Endothelial cell of umbilical vein (primary cell): ENCODE data around the gene CD151. TPM values are rescaled to one million over a fixed set of nuclear protein-coding genes. Genes with fewer than 3 reads are reported as not detected.
A peak's percentile ranks its signal among the peaks of the same experiment; 100 is the strongest.

ENCODE experiments used
- BruUV-seq: library from RNA; stranded (reverse); fragments of 400-500 nt; replicated peaks from 2 replicates; lab custom pipeline; 2021; lab: Mats Ljungman, UMichigan
- CTCF ChIA-PET: fragments of 300-600, 350-600 bp; sonication (Branson Sonifier 250); formaldehyde crosslinking; loops from one replicate; lab custom pipeline; 2021; ENCODE audit warnings: antibody characterized with exemption, inconsistent platforms; lab: Charles Lee
- POLR2A ChIA-PET: fragments of 300-600, 350-600 bp; sonication (Branson Sonifier 250); formaldehyde crosslinking; loops from one replicate; lab custom pipeline; 2021; ENCODE audit warnings: antibody characterized with exemption, inconsistent platforms; lab: Charles Lee
- DNase-seq: peaks from one replicate; pipeline ENCODE4 v3.0.0-alpha.2; 2011; ENCODE audit warnings: low read depth, low spot score
- FAIRE-seq: peaks from 2 replicates; lab custom pipeline; 2011; peaks lifted over from hg19 to GRCh38; lab: Jason Lieb, UNC
- H2AFZ ChIP-seq: 2 replicates; pipeline ENCODE4 v1.6.0; 2012; ENCODE audit warnings: low read depth, low read length, control low read depth, inconsistent platforms
- H3K27ac ChIP-seq: 2 replicates; pipeline ENCODE4 v1.5.1; 2011; ENCODE audit warnings: low read depth, mild to moderate bottlenecking, control low read depth, low read length, moderate library complexity; ENCODE audit not compliant: insufficient read depth
- H3K27me3 ChIP-seq, 2 experiments: 2 replicates each; pipeline versions ENCODE4 v1.6.0 to v1.6.1; 2011; ENCODE audit warnings: low read length in 2 of 2, mixed read lengths in 1 of 2; ENCODE audit not compliant: control insufficient read depth in 2 of 2, insufficient read depth in 2 of 2
- H3K36me3 ChIP-seq, 2 experiments: 2 replicates in 1 of 2; 3 replicates in 1 of 2; pipeline ENCODE4 v1.5.1; 2011; ENCODE audit warnings: low read length in 2 of 2, mild to moderate bottlenecking in 1 of 2, moderate library complexity in 1 of 2; ENCODE audit not compliant: control insufficient read depth in 2 of 2, insufficient read depth in 2 of 2; ENCODE audit errors: extremely low read depth in 1 of 2
- H3K4me1 ChIP-seq: 3 replicates; pipeline ENCODE4 v1.5.1; 2011; ENCODE audit warnings: mild to moderate bottlenecking, low read length; ENCODE audit not compliant: control insufficient read depth, insufficient read depth; ENCODE audit errors: extremely low read depth
- H3K4me2 ChIP-seq: 2 replicates; pipeline ENCODE4 v1.6.1; 2011; ENCODE audit warnings: low read length, control low read depth, mixed read lengths; ENCODE audit not compliant: insufficient read depth
- H3K4me3 ChIP-seq, 3 experiments: fragments of 200-600 bp in 1 of 3; sonication (generic), shearing (Covaris generic) in 1 of 3; replicated peaks in 1 of 3; 2 replicates each; pipeline ENCODE4 v1.5.1; 2011 to 2016; ENCODE audit warnings: control low read depth in 3 of 3, low read length in 3 of 3, mild to moderate bottlenecking in 2 of 3, inconsistent platforms in 1 of 3, low read depth in 1 of 3, moderate library complexity in 1 of 3; ENCODE audit not compliant: insufficient read depth in 1 of 3
- H3K79me2 ChIP-seq: 2 replicates; pipeline ENCODE4 v1.6.0; 2012; ENCODE audit warnings: low read length, inconsistent platforms; ENCODE audit not compliant: control insufficient read depth, insufficient read depth
- H3K9ac ChIP-seq: replicated peaks from 2 replicates; pipeline ENCODE3; 2011; ENCODE audit warnings: low read length, control low read depth; ENCODE audit not compliant: insufficient read depth; ENCODE audit errors: extremely low read depth
- H3K9me1 ChIP-seq: replicated peaks from 3 replicates; pipeline ENCODE4 v1.6.0; 2011; ENCODE audit warnings: mild to moderate bottlenecking, low read length; ENCODE audit not compliant: control insufficient read depth, insufficient read depth; ENCODE audit errors: extremely low read depth
- H3K9me3 ChIP-seq: replicated peaks from 2 replicates; pipeline ENCODE4 v1.5.1; 2012; ENCODE audit warnings: low read length, inconsistent platforms; ENCODE audit not compliant: control insufficient read depth, insufficient read depth
- H4K20me1 ChIP-seq: replicated peaks from 2 replicates; pipeline ENCODE3; 2011; ENCODE audit warnings: mild to moderate bottlenecking, low read length; ENCODE audit not compliant: control insufficient read depth, insufficient read depth; ENCODE audit errors: extremely low read depth
- FOS ChIP-seq: IDR thresholded peaks from 2 replicates; pipeline ENCODE4 v1.6.1; 2011; ENCODE audit warnings: mild to moderate bottlenecking, low read length, moderate library complexity, borderline replicate concordance; ENCODE audit not compliant: insufficient read depth
- GATA2 ChIP-seq: IDR thresholded peaks from 2 replicates; pipeline ENCODE4 v1.7.0; 2011; ENCODE audit warnings: low read depth, mild to moderate bottlenecking, moderate library complexity, mixed read lengths, low read length; ENCODE audit not compliant: insufficient read length, insufficient read depth
- MYC ChIP-seq: IDR thresholded peaks from one replicate; pipeline ENCODE4 v1.6.1; 2011; ENCODE audit warnings: mild to moderate bottlenecking, low read depth, low read length
- POLR2A ChIP-seq: IDR thresholded peaks from 2 replicates; pipeline ENCODE4 v1.6.1; 2012; ENCODE audit warnings: low read depth, mild to moderate bottlenecking, control low read depth, low read length
- POLR2AphosphoS5 ChIP-seq: IDR thresholded peaks from 2 replicates; pipeline ENCODE4 v1.6.1; 2012; ENCODE audit warnings: low read depth, mild to moderate bottlenecking, control low read depth, low read length, moderate library complexity; ENCODE audit not compliant: insufficient read depth
- dilution Hi-C: fragments of 300-500 bp; cut with MboI; formaldehyde crosslinking; loops from one replicate; pipeline ENCODE4 v1.15.0; 2019; ENCODE audit warnings: low sequenced_read_pairs; ENCODE audit not compliant: extremely low pct_ligation_motif_present
- intact Hi-C: fragments of 100-400 bp; cut with micrococcal nuclease; formaldehyde crosslinking; loops from one replicate; pipeline ENCODE4 v1.10.0; 2022
- polyA plus RNA-seq, 4 experiments: library from polyadenylated mRNA; depleted of rRNA in 3 of 4; stranded (reverse) in 3 of 4; unstranded in 1 of 4; fragments of >200 nt; gene quantifications; 2 replicates each; pipeline versions ENCODE4 v1.2.1 to v1.2.3, GENCODE V29; 2011 to 2012; ENCODE audit warnings: missing spikeins in 1 of 4
- total RNA-seq: library from RNA; stranded (reverse); gene quantifications from 2 replicates; pipeline ENCODE4 v1.2.3, GENCODE V29; 2021
- TF ChIP-seq, protein P1 (sequence below), 2 donors: IDR thresholded peaks; 1 replicate in 1 of 2; 2 replicates in 1 of 2; pipeline ENCODE4 v1.5.1; 2011; ENCODE audit warnings: low read length in 2 of 2, mild to moderate bottlenecking in 2 of 2, moderate library complexity in 2 of 2, control low read depth in 1 of 2, inconsistent platforms in 1 of 2, low read depth in 1 of 2; ENCODE audit not compliant: insufficient read depth in 1 of 2; ENCODE audit errors: extremely low read depth in 1 of 2

Gene CD151
- total and polyA plus RNA-seq, 2 donors (not counting 3 experiments of a cell fraction or from before 2014, with no cell fraction given): 515 to 1,090 TPM

- intact Hi-C loops: loop anchor here (1.0 to 5.0 kb wide), 2 partner anchors 129 to 203 kb away; no protein-coding TSS in a partner anchor
- ChIA-PET POLR2A (no interaction called here), CTCF (interaction anchor here (0.6 to 3.3 kb wide), 12 partner anchors 9 to 203 kb away, joined by 3 to 46 read pairs (median 4); no protein-coding TSS in a partner anchor)
These were observed 15.1 kb downstream of the CD151 start for GRCh38 chr11:847876-848275.

DNA sequence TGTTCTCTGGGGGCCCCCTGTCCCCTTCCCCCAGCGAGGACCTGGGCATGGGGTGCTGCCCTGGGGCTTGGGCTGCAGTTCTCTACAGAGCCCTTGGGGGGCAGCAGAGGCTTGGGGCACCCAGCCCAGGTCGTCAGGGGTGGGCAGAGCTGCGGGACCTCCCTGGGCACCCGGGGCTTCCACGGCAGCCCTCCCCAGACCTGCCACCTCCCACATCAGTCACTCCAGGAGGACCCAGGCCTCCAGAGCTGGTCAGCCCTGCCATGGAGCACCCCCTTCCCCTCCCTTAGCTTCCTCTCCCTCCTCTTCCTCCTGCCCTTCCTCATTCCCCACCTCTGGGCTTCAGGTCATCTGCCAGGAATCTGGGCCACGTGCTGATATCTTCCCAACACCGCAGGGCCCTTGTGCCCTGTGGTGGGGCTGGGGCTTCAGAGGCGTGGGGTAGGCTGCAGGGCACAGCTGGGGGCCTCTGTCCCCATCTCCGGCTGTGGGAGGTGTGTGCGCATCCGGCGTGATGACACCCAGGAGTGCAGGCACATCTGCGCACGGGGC, 15.7 kb downstream of the CD151 start:
- no peak for TF ChIP-seq MYC
- TF ChIP-seq, protein P1, sequence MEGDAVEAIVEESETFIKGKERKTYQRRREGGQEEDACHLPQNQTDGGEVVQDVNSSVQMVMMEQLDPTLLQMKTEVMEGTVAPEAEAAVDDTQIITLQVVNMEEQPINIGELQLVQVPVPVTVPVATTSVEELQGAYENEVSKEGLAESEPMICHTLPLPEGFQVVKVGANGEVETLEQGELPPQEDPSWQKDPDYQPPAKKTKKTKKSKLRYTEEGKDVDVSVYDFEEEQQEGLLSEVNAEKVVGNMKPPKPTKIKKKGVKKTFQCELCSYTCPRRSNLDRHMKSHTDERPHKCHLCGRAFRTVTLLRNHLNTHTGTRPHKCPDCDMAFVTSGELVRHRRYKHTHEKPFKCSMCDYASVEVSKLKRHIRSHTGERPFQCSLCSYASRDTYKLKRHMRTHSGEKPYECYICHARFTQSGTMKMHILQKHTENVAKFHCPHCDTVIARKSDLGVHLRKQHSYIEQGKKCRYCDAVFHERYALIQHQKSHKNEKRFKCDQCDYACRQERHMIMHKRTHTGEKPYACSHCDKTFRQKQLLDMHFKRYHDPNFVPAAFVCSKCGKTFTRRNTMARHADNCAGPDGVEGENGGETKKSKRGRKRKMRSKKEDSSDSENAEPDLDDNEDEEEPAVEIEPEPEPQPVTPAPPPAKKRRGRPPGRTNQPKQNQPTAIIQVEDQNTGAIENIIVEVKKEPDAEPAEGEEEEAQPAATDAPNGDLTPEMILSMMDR (IDR thresholded peaks at IDR 0.05; ENCODE audit: extremely low read depth in 1 of 2, insufficient read depth in 1 of 2, low read depth in 1 of 2, low read length in 2 of 2): peak; percentile 81 to 94
- no peak for TF ChIP-seq POLR2A
- no peak for TF ChIP-seq FOS
- no peak for TF ChIP-seq POLR2AphosphoS5
- no peaks in the 10 kb centered on the region for H3K36me3 ChIP-seq
- no peaks in the 10 kb centered on the region for H3K9me3 ChIP-seq
- CTCF ChIA-PET: interaction anchor here (0.6 to 3.3 kb wide), 16 partner anchors 8 to 206 kb away, joined by 3 to 46 read pairs (median 4); no protein-coding TSS in a partner anchor
- DNase-seq: peak; percentile 32
- peaks cover 13% of the 10 kb centered on the region for H3K79me2 ChIP-seq
- H3K9me1 ChIP-seq: no peaks in the 10 kb centered on the region
- H3K27me3 ChIP-seq: no peaks in the 10 kb centered on the region
- H4K20me1 ChIP-seq: no peaks in the 10 kb centered on the region
- H3K4me3 ChIP-seq: no peak overlapping the region
- H3K4me1 ChIP-seq: peaks cover 26% of the 10 kb centered on the region
- no peak overlapping the region for H2AFZ ChIP-seq
- FAIRE-seq: peak; percentile 28
- H3K4me2 ChIP-seq: no peak overlapping the region
- intact Hi-C loops: loop anchor here (1.0 to 5.0 kb wide), 2 partner anchors 129 to 203 kb away; no protein-coding TSS in a partner anchor
- BruUV-seq: no TSS peak
- no peak overlapping the region for H3K27ac ChIP-seq
- POLR2A ChIA-PET: no interaction called here
- H3K9ac ChIP-seq: no peak overlapping the region
- dilution Hi-C loops: no loop called here

More at GRCh38 chr11:847876-848275, 15.1 kb downstream of the CD151 start:
- no peaks in the 10 kb centered on the region for H3K9me1 ChIP-seq
- BruUV-seq: no TSS peak
- no peak overlapping the region for H2AFZ ChIP-seq
- no peak overlapping the region for H3K4me2 ChIP-seq
- H3K27ac ChIP-seq: no peak overlapping the region
- H3K4me1 ChIP-seq: peaks cover 29% of the 10 kb centered on the region
- no peak for TF ChIP-seq GATA2
- no peaks in the 10 kb centered on the region for H3K9me3 ChIP-seq
- no peak overlapping the region for H3K4me3 ChIP-seq
- H3K79me2 ChIP-seq: peaks cover 13% of the 10 kb centered on the region
- DNase-seq (no peak), FAIRE-seq (no peak)
- no peaks in the 10 kb centered on the region for H3K27me3 ChIP-seq
- dilution Hi-C loops: no loop called here
- no peaks in the 10 kb centered on the region for H3K36me3 ChIP-seq
- no peak overlapping the region for H3K9ac ChIP-seq
- H4K20me1 ChIP-seq: no peaks in the 10 kb centered on the region
